ENCODE data around the gene RAPGEF2.

Gene RAPGEF2

DNA sequence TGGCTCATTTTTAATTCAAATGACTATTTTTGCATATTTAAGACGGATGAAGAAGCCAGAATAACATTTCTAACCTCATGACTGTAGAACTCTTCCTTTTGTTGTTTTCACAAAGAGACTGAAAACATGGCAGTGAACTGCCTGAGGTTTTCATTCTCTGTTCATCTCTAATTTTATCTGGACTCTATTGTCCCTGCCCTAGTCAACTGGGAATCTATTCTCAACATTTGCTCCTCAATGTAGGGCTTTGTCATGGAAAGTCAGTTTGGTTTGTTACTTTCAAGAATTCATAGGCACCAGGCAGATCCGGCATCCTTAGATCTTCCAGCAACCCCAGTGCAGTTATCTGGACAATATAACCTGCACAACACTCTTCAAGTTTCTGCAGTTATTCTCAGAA, 277.0 kb downstream of the RAPGEF2 start:
- DNase-seq = no peak

DNA sequence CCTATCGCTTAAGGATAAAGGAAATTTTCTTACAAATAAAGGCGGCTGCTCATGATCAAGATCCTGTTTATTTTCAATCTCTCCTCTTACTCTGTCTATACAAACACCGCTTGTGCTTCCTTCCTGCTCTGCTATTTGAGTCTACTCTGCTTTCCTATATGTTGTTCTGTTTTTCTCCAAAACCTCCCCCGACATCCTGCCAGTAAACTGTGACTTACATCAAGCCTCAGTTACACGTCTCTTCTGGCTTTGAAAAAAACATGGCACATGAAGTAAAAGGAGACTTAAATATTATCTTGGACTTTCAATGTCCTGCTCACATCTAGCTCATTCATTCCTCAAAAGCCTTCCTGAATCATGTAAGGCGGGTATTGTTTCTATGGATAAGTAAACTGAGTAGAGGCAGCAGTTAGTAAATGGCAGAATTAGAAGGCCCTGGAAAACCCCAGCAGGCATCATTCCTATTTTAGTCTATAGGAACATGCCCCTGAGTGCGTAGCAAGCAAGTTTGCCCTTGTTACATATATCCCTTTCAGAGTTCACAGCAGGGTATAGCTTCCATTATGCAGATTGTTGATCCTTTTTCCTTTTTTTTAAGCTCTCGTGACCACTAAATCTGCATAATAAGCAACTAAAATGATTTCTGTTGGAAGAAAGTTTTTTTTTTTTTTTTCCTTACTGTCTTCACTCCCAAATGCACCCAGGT, 280.1 kb downstream of the RAPGEF2 start:
- DNase-seq = no peak

DNA sequence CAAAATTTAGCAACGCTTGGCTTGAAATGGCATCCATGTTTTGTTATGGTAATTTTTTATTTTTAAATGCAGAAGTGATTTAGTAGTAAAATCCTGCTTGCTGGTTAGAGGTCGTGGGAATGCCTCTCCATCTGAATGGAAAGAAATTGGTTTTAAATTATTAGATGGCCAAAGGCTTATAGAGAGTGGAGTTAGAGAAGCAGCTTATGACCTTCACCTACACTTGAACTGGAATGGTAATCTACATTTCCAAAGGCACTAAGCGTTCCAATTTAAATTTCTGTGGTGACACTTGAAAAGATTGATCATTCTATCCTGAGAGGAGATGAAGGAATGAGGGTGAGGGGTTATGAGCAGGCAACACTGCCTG, 280.7 kb downstream of the RAPGEF2 start:
- no peak for DNase-seq

DNA sequence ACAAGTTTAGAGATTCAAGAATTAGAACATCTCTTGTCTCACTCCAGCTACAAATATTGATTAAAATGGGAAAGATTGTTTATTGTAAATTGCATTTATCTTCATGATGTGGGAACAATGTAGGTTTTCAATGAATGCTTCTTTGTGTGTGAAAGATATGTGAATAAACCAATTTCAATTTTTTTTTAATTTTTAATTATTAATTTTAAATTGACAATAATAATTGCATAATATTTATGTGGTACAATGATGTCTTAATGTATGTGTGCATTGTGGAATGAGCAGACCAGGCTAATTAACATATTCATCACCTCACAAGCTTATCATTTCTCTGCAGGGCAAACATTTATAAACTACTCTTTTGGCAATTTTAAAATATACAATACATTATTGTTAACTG, 281.1 kb downstream of the RAPGEF2 start:
- DNase-seq = no peak

DNA sequence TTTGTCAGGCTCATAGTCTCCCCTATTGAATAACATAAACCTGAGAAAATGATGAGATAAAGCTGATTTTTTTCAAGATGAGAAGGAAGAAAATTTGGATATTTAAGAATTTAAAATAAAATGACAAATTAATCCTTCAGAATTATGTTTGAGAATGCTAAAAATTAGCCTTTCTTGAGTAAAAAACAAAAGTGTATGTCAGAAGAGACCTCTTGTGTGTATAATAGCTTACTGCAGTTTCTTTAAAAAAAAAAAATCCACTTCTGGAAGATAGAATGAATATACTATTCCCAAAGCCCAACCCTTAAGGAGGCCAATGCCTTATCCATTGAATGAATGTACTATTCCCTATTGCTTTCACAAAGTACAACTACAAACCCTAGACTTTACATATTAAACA, 281.8 kb downstream of the RAPGEF2 start:
- DNase-seq = no peak

DNA sequence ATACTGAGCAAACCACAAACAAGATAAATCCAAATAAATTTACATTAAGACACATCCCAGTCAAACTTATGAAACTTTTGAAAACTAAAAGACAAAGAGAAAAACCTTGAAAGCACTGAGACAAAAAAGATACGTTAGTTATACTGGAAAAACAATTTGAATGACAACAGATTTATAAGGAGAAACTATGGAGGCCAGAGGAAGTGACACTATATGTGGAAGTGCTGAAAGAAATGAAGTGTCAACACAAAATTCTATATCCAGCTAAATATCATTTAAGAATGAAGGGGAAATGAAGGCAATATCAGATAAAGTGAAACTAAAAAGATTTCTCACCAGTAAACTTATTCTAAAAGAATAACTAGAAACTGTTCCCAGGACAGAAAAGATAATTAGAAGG, 283.7 kb downstream of the RAPGEF2 start:
- DNase-seq = no peak

DNA sequence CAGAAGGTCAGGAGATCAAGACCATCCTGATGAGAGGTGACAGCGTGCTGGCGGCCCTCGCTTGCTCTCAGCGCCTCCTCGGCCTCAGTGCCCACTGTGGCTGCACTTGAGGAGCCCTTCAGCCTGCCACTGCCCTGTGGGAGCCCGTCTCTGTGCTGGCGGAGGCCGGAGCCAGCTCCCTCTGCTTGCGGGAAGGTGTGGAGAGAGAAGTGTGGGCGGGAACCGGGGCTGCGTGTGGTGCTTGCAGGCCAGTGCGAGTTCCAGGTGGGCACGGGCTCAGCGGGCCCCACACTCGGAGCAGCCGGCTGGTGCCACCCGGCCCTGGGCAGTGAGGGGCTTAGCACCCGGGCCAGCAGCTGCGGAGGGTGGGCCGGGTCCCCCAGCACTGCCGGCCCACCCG, 286.9 kb downstream of the RAPGEF2 start:
- no peak for DNase-seq

DNA sequence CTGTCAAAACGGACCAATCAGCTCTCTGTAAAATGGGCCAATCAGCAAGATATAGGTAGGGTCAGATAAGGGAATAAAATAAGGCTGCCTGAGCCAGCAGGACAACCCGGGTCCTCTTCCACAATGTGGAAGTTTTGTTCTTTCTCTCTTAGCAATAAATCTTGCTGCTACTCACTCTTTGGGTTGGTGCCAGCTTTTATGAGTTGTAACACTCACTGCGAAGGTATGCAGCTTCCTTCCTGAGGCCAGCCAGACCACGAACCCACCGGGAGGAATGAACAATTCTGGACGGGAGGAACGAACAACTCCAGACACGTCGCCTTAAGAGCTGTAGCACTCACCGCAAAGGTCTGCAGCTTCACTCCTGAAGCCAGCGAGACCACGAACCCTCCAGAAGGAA, 287.8 kb downstream of the RAPGEF2 start:
- no peak for DNase-seq

DNA sequence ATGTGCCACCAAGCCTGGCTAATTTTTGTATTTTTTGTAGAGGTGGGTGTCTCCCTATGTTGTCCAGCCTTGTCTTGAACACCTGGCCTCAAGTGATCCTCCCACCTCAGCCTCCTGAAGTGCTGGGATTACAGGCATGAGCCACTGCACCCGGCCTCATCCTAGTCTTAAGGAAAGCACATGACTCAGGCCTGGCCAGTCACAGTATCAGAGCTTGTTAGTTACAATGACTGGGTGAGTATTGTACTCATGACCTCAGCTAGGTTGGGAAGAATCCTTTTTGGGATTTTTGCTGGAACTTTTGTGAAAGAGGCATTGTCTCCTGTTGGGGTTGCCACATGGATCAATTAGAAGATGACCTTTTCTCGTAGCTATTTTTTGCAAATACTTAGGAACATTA, 292.8 kb downstream of the RAPGEF2 start:
- no peak for DNase-seq

DNA sequence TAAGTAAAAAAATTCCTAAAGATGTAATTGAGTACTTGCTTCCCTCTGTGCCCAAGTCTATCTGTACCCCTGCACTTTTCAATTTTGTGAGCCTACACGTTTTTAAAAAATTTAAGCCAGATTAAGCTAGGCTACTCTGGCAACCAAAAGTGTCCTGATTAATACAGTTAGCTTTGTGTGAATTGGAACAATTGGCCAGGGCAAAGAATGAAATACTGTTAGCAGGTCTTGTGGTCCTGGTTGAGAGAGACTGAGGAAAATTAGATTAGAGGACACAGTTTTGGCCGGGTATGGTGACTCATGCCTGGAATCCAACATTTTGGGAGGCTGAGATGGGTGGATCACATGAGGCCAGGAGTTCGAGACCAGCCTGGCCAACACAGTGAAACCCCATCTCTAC, 293.3 kb downstream of the RAPGEF2 start:
- no peak for DNase-seq

DNA sequence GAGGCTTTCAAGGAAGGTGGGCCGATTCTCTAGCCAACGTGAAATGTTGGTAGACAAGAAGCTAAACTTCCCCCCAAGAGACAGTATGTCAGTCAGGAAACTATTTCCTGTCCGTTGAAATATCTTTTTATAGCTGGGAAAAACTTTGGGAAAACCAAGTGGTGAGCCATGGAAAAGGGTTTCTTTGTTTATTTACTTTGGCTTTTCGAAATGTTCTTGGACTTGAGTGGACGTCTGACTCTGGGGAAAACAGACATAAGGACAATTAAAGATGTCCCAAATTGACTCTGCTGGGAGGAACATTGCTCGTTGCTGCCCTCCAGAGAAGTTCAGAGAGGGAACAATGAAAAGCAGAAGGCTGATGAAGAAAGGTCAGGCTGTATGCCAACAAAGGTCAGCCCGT, 295.4 kb downstream of the RAPGEF2 start:
- DNase-seq = no peak

DNA sequence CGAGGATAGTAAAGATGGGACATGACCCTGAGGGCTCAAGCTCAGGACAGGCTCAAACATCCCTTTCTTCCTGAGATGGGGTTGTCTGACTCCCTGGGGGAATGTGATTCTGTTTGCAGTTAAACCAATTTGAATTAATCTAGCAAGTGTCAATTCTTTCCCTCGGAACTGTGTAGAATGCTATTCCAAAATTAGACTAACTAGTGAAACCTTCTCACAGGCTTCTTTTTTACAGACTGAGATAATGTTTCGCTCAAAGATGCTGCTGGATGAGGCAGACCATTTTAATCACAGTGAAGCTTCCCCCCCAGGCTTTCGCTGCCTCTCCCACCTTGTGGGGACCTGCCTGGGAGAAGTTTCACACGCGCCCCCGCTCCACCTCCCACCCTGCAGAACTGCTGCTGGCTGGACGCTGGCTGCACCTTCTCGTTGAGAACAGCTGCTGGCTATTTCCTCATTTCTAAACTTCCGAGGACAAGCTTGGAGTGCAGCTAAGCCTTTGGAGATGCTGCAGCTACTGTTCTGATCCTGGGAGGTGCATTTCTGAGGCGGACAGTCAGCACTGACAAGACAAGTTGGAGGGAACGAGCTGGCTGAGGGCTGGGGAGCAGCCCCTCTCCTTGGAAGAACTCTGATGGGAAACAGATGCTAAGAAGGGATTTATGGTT, 297.8 kb downstream of the RAPGEF2 start:
- DNase-seq = no peak

DNA sequence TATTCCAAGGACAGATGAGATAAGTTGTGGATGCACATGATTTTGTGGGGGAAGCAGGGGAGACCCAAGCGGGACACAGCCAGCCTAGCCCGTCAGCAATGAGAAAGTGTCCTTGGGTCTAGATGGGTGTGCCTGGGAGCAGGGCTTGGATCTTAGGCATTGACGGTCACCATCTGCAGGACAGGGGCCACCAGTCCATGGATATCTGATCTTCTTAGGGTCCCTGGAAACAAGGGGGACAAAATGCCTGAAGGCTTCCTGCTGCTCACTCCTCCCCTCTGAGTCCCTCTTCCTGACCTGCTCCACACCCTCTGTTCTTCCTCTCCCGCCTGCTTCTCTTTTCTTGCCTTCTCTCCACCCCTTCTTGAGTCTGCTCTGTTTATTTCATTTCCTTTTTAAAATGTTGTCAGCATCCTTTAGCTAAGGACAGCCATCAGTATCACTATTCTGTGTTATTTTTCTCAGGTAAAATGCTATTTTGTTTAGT, 298.4 kb downstream of the RAPGEF2 start:
- DNase-seq = no peak

DNA sequence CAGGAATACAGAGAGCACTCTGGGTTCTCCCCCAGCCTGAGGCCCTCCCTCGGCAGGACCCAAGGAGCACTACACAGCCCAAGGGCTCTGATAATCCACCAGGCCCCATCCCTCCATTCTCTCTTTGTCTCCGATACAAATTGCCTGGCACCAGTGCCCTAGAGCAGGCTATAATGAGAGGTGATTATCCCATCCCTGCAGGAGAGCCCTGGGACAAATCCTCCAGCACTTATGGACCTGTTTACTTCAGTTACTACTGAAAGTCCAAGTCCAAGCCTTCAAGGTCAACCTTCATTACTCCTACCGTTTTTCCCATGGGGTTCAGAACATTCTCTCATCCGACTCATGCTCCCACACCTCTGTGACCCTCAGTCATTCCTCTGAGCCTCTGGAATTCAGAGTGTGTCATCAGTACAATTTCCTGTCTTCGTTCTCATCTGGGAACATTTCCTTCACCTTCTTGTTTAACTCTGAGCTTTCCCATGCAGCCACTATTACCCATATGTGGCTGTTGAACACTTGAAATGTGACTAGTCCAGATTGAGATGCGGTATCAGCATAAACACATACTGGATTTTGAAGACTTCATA, 299.0 kb downstream of the RAPGEF2 start:
- no peak for DNase-seq

All from CD4-positive, alpha-beta T cell treated with Interleukin-4 for 1 hour (primary cell).